Measurements from ENCODE around the gene DERL3.
A peak's percentile ranks its signal among the peaks of the same experiment; 100 is the strongest.

DERL3 gene

GRCh38 chr22:23820748-23821211, 18.0 kb downstream of the DERL3 start:
- Histone ChIP-seq H3K4me3 (ENCODE audit: low read depth, low read length, poor library complexity, severe bottlenecking) (no peak overlapping the region), H3K9me2 (ENCODE audit: low read depth, low read length) (no peaks in the 10 kb centered on the region), H3K27ac (ENCODE audit: low read depth, low read length, poor library complexity, severe bottlenecking) (peak overlapping the region; percentile 40), H3F3A (ENCODE audit: insufficient read depth, low read length) (no peaks in the 10 kb centered on the region), H3K27me3 (ENCODE audit: insufficient read depth, low read length) (no peaks in the 10 kb centered on the region), H3K9me3 (ENCODE audit: low read length) (no peaks in the 10 kb centered on the region), H3K4me2 (ENCODE audit: low read length) (no peak overlapping the region), H3K36me3 (ENCODE audit: insufficient read depth, low read length) (peaks cover 99% of the 10 kb centered on the region), H4K20me1 (ENCODE audit: insufficient read depth, low read length) (no peaks in the 10 kb centered on the region), H2AFZ (ENCODE audit: low read length) (no peak overlapping the region), H3K9ac (ENCODE audit: low read length) (no peak overlapping the region), H3K79me2 (ENCODE audit: insufficient read depth, low read length) (0 out of 2 replicates have a peak, but pooled peaks cover under 1% of the 10 kb centered on the region), H3K4me1 (ENCODE audit: insufficient read depth, low read length, severe bottlenecking) (peaks cover 20% of the 10 kb centered on the region)
- TF ChIP-seq CTCF (IDR thresholded peaks at IDR 0.05; ENCODE audit: low read length): no peak
- no peak for TF ChIP-seq EZH2 (IDR thresholded peaks at IDR 0.05; ENCODE audit: borderline replicate concordance, low read length)

GRCh38 chr22:23818541-23818940, 20.3 kb downstream of the DERL3 start:
- Histone ChIP-seq H3K4me1 (ENCODE audit: insufficient read depth, low read length, severe bottlenecking) (peaks cover 14% of the 10 kb centered on the region), H4K20me1 (ENCODE audit: insufficient read depth, low read length) (no peaks in the 10 kb centered on the region), H3K27me3 (ENCODE audit: insufficient read depth, low read length) (no peaks in the 10 kb centered on the region), H3K36me3 (ENCODE audit: insufficient read depth, low read length) (peaks cover 98% of the 10 kb centered on the region), H3K4me2 (ENCODE audit: low read length) (no peak overlapping the region), H3K9me3 (ENCODE audit: low read length) (no peaks in the 10 kb centered on the region), H3K4me3 (ENCODE audit: low read depth, low read length, poor library complexity, severe bottlenecking) (no peak overlapping the region), H3K9ac (ENCODE audit: low read length) (no peak overlapping the region), H3K79me2 (ENCODE audit: insufficient read depth, low read length) (peaks cover 12% of the 10 kb centered on the region; the same call in 1 of the 2 replicates), H3F3A (ENCODE audit: insufficient read depth, low read length) (no peaks in the 10 kb centered on the region), H3K27ac (ENCODE audit: low read depth, low read length, poor library complexity, severe bottlenecking) (no peak overlapping the region), H2AFZ (ENCODE audit: low read length) (no peak overlapping the region), H3K9me2 (ENCODE audit: low read depth, low read length) (no peaks in the 10 kb centered on the region)
- TF ChIP-seq EZH2 (IDR thresholded peaks at IDR 0.05; ENCODE audit: borderline replicate concordance, low read length): no peak
- no peak for TF ChIP-seq CTCF (IDR thresholded peaks at IDR 0.05; ENCODE audit: low read length)

- no peaks in the 10 kb centered on the region for H3F3A ChIP-seq (ENCODE audit: insufficient read depth, low read length)
- peaks cover 16% of the 10 kb centered on the region for H3K79me2 ChIP-seq (ENCODE audit: insufficient read depth, low read length)
- H4K20me1 ChIP-seq (ENCODE audit: insufficient read depth, low read length): no peaks in the 10 kb centered on the region
- H3K9ac ChIP-seq (ENCODE audit: low read length): no peak overlapping the region
- no peak overlapping the region for H3K27ac ChIP-seq (ENCODE audit: low read depth, low read length, poor library complexity, severe bottlenecking)
- H3K4me3 ChIP-seq (ENCODE audit: low read depth, low read length, poor library complexity, severe bottlenecking): no peak overlapping the region
- H3K4me1 ChIP-seq (ENCODE audit: insufficient read depth, low read length, severe bottlenecking): peaks cover 14% of the 10 kb centered on the region
- peaks cover 99% of the 10 kb centered on the region for H3K36me3 ChIP-seq (ENCODE audit: insufficient read depth, low read length)
- TF ChIP-seq CTCF (IDR thresholded peaks at IDR 0.05; ENCODE audit: low read length): no peak
- TF ChIP-seq EZH2 (IDR thresholded peaks at IDR 0.05; ENCODE audit: borderline replicate concordance, low read length): no peak
- H3K9me3 ChIP-seq (ENCODE audit: low read length): no peaks in the 10 kb centered on the region
- H2AFZ ChIP-seq (ENCODE audit: low read length): no peak overlapping the region
- no peaks in the 10 kb centered on the region for H3K9me2 ChIP-seq (ENCODE audit: low read depth, low read length)
- no peak overlapping the region for H3K4me2 ChIP-seq (ENCODE audit: low read length)
- H3K27me3 ChIP-seq (ENCODE audit: insufficient read depth, low read length): no peaks in the 10 kb centered on the region
Observed at GRCh38 chr22:23817146-23817545, 21.7 kb downstream of the DERL3 start.
